Activated T-cell treated with anti-CD3 and anti-CD28 coated beads for 48 hours (primary cell): ENCODE measurements around the gene CALHM2.

Source experiments
- DNase-seq: peaks from one replicate; pipeline ENCODE4 v3.0.0-alpha.2; 2020; ENCODE audit warnings: low read depth

The CALHM2 gene

DNA sequence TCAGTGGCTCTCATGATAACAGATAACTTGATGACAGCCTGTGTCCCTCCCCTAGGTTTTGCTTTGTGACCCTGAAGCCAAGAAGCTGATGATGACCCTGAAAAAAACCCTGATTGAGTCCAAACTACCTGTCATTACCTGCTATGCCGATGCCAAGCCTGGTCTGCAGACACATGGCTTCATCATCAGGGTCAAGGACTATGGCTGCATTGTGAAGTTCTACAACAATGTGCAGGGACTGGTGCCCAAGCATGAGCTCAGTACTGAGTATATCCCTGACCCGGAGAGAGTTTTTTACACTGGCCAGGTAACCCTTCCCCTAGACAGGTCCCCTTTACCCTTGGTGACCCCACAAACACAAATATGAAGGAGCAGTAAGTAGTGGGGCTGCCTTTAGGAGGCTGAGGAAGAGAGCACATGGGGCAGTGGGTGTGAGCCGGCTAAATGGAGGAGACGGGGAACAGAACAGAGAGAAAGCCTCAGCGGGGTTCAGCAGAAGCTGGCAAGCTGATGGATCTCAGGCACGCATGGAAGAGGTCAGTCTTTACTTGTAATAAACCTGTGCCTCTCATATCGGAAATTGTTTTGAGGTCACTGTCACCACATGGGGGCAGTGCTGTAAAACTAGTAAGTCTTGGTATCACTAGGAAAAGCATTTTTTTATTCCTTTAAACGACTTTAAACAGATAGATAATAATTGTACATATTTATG is 35.6 kb downstream of the CALHM2 start:
- no peak for DNase-seq

GRCh38 chr10:103415581-103415980 is 36.6 kb downstream of the CALHM2 start:
- DNase-seq: no peak

- DNase-seq: no peak
Observed at GRCh38 chr10:103413564-103413963, 38.6 kb downstream of the CALHM2 start.

GRCh38 chr10:103397191-103397825 is 54.9 kb downstream of the CALHM2 start:
- DNase-seq: no peak

DNA sequence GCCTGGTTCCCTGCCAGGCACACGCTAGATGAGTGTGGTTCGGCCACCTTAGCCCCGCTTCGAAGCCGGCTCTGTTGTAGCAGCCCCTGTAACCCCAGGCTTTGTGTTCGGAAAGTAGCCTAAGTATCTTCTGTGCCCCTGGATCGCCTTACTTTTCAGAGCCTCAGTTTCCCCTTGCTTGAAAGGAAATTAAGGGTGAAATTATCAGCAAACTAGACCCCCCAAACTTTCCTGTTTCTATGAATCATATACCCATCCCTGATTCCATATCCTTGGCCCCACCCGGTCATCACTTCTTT is 55.4 kb downstream of the CALHM2 start:
- DNase-seq: no peak
